Measurements from ENCODE around the gene SCYL3. TPM values are rescaled to one million over a fixed set of nuclear protein-coding genes. Genes with fewer than 3 reads are reported as not detected.

Gene SCYL3, protein sequence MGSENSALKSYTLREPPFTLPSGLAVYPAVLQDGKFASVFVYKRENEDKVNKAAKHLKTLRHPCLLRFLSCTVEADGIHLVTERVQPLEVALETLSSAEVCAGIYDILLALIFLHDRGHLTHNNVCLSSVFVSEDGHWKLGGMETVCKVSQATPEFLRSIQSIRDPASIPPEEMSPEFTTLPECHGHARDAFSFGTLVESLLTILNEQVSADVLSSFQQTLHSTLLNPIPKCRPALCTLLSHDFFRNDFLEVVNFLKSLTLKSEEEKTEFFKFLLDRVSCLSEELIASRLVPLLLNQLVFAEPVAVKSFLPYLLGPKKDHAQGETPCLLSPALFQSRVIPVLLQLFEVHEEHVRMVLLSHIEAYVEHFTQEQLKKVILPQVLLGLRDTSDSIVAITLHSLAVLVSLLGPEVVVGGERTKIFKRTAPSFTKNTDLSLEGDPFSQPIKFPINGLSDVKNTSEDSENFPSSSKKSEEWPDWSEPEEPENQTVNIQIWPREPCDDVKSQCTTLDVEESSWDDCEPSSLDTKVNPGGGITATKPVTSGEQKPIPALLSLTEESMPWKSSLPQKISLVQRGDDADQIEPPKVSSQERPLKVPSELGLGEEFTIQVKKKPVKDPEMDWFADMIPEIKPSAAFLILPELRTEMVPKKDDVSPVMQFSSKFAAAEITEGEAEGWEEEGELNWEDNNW
- total RNA-seq, result 10 to 100 TPM in 1 of 2 donors, 1 to 10 TPM in 1; 7.5 to 11.9 TPM
- polyA plus RNA-seq, result 1 to 10 TPM; 2.4 to 4.8 TPM
- long read RNA-seq, donor 1, full-length matches to known transcripts, result 1 of 7 reads
- long read RNA-seq, donor 1, partial matches to known transcripts, result 1 of 7 reads
- long read RNA-seq, donor 1, other reads (novel, unspliced or antisense), result 5 of 7 reads
- long read RNA-seq, donor 2, full-length matches to known transcripts, result 1 of 3 reads
- long read RNA-seq, donor 2, partial matches to known transcripts, result 0 of 3 reads
- long read RNA-seq, donor 2, other reads (novel, unspliced or antisense), result 2 of 3 reads

DNA sequence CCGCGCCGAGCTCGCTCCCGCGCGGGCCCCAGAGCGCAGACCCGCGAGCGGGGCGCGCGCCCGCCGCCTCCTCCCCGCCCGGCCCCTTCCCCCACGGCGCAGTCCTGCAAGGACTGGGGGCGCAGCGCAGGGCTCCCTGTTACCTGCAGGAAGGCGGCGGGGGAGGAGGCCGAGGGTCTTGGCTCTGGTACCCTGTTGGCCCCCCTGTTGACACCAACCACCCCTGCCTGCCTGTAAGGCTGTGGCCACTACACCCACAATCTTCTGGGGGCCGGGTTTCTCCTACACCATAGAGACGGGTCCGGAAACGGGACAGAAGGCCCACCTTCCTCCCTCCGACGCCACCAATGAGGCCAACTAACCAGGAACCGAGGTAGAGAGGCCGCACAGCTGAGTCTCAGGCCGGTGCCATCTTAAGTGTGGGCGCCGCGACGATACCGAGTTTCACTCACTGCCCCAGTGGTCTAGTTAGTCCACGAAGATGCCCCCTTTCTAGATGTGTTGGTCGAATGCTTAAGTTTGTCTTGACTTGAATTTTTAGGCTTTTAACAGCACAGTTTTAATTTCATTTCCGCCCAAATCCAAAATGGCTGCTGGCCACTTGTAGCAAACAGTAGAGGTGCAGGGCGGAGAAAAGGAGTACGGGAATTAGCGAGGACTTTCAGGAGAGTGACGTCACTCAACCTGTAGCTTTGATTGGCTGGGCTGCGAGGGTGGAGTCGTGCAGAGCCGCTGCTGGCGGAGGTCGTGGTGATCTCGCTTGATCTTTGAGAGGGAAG, at the start of gene SCYL3:
TSS of gene SCYL3 (minus strand) at position 252 of the 779 bp plus-strand sequence. CDS start 5,056 bp downstream, outside the sequence.
- intact Hi-C loops (cut with DNase I), result no loop called here
- Histone ChIP-seq H3K27ac (ENCODE audit: low read depth in 1 of 2, low read length in 2 of 2) (peak within 1 kb of the TSS; percentile 68 to 96), H3K4me3 (ENCODE audit: low read length in 2 of 2) (peak within 1 kb of the TSS; percentile 84 to 91), H3K4me1 (ENCODE audit: control insufficient read depth in 1 of 2, insufficient read depth in 2 of 2, low read length in 2 of 2) (peaks cover 0 to 6% of the 10 kb centered on the region in 2 donors), H3K27me3 (ENCODE audit: control insufficient read depth in 1 of 2, insufficient read depth in 2 of 2, low read length in 1 of 2) (no peaks in the 10 kb centered on the region), H3K9me3 (ENCODE audit: control insufficient read depth, low read length) (no peaks in the 10 kb centered on the region), H3K36me3 (ENCODE audit: control insufficient read depth in 1 of 2, insufficient read depth in 2 of 2, low read length in 1 of 2) (no peaks in the 10 kb centered on the region)
- ATAC-seq (ENCODE audit: low FRiP score), result peak; percentile 99
- peak; percentile 95 to 96 for DNase-seq
- 0 to 1% methylated on average over 41 to 52 of the region's 52 CpGs for WGBS, 2 donors

DNA sequence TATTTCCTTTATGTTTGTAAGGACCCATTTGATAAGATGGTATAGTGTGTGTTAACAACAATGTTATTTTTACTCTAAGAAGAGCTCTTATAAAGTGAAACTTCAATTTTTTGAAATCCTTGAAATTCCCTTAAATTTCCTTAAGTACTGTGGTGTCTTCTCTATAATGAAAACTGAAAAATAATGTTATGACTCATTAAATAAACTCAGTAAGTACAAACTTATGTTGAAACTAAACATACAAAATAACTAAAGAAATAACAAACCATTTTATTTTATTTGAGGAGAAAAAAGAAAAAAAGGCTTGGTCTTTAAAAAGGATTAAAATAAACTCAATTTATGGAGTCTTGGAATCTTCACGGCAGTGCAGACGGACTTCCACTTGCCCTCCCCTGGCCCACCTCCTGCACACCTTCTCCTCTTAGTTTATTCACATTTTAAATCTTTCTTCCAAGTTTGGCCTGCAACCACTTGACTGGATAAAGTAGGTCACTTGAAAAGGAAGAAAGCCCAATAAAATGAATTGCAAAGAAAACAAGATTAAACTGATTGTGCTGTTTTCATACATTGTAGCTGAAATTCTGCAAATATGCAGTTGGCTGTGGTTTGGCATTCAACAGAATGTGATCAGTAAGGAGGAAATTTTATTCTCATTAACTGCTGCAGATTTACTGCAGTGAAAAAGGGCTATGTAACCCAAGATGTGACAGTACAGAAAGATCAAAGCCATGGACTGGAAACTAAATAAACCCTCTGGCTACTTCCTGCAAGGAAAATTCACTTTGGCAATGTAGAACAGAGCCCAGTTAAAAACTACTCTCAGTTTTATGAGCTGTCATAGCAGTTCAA, 48.5 kb upstream of the SCYL3 start:
- DNase-seq (no peak), ATAC-seq (ENCODE audit: low FRiP score) (no peak)
- Histone ChIP-seq H3K27ac (ENCODE audit: low read depth in 1 of 2, low read length in 2 of 2) (no peak overlapping the region), H3K4me3 (ENCODE audit: low read length in 2 of 2) (no peak overlapping the region), H3K36me3 (ENCODE audit: control insufficient read depth in 1 of 2, insufficient read depth in 2 of 2, low read length in 1 of 2) (no peaks in the 10 kb centered on the region), H3K9me3 (ENCODE audit: control insufficient read depth, low read length) (no peaks in the 10 kb centered on the region), H3K27me3 (ENCODE audit: control insufficient read depth in 1 of 2, insufficient read depth in 2 of 2, low read length in 1 of 2) (no peaks in the 10 kb centered on the region), H3K4me1 (ENCODE audit: control insufficient read depth in 1 of 2, insufficient read depth in 2 of 2, low read length in 2 of 2) (no peaks in the 10 kb centered on the region)
- WGBS, 2 donors, result 7 to 13% methylated on average over 2 of the region's 2 CpGs
- intact Hi-C loops (cut with DNase I), result no loop called here

DNA sequence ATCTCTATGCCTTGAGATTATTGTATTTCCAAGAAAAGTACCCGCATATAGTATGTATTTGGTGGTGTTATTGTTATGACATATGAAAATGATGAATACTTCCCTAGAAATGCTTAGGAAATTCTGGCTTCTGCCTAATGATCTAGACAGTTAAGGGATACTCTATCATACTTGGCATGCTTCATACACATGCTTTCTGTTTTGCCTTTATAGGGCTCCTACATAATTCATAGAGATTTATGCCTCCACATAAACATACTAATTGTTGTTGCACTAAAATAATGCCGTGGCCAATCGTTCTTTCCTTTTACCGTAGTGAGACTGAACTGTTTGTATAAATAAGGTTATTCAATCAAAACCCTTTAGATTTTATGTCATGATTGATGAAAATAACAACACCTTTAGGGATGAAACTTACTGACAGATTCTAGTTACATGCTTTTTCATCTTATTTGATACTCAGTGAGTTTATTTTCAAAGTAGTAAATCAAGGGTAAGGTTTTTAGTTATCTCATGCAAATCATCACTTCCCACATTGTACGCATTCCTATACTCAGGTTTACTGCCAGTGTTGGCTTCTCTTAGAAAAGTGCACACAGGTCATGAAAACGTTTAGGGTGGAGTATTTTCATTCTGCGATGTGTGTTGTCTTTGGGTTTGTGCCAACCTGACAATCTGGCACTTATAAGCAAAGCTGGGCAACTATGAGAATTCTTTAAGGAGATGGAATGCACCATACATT, 40.5 kb upstream of the SCYL3 start:
- no peaks in the 10 kb centered on the region for H3K9me3 ChIP-seq (ENCODE audit: control insufficient read depth, low read length)
- peaks cover 0 to 2% of the 10 kb centered on the region in 2 donors for H3K4me1 ChIP-seq (ENCODE audit: control insufficient read depth in 1 of 2, insufficient read depth in 2 of 2, low read length in 2 of 2)
- H3K27ac ChIP-seq (ENCODE audit: low read depth in 1 of 2, low read length in 2 of 2), result no peak overlapping the region
- intact Hi-C loops (cut with DNase I), result loop anchor here (10.0 kb wide), 2 partner anchors 601 to 731 kb away; partner anchors contain the start of genes GORAB (in 1 of the 2) and PRRX1 (in 1 of the 2)
- no peaks in the 10 kb centered on the region for H3K27me3 ChIP-seq (ENCODE audit: control insufficient read depth in 1 of 2, insufficient read depth in 2 of 2, low read length in 1 of 2)
- no peaks in the 10 kb centered on the region for H3K36me3 ChIP-seq (ENCODE audit: control insufficient read depth in 1 of 2, insufficient read depth in 2 of 2, low read length in 1 of 2)
- DNase-seq (no peak), ATAC-seq (ENCODE audit: low FRiP score) (no peak)
- 48 to 55% methylated on average over 7 of the region's 7 CpGs for WGBS, 2 donors
- H3K4me3 ChIP-seq (ENCODE audit: low read length in 2 of 2), result no peak overlapping the region

DNA sequence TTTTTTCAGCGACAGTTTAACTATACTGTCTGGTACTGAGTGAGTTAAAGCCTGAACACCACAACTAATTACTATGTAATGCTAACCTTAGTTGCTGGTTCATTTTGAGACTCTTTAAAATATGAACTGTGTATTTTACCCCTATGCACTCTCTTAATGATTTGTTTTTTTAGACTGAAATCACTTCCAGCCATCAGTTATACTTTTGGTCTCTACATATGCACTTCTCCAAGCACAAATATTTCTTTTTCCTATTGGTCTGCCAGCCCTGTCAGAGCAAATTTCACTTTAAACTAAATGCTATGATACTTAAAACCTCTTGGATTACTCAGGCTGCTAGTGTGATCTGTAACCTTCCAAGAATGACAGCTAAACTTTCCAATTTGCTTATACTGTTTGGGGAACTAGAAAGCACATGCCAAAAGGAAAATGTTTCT, 38.1 kb upstream of the SCYL3 start:
- no peak overlapping the region for H3K27ac ChIP-seq (ENCODE audit: low read depth in 1 of 2, low read length in 2 of 2)
- H3K9me3 ChIP-seq (ENCODE audit: control insufficient read depth, low read length), result no peaks in the 10 kb centered on the region
- H3K36me3 ChIP-seq (ENCODE audit: control insufficient read depth in 1 of 2, insufficient read depth in 2 of 2, low read length in 1 of 2), result no peaks in the 10 kb centered on the region
- 56 to 59% methylated on average over 1 of the region's 1 CpG for WGBS, 2 donors
- ATAC-seq (ENCODE audit: low FRiP score) (no peak), DNase-seq (no peak)
- no peak overlapping the region for H3K4me3 ChIP-seq (ENCODE audit: low read length in 2 of 2)
- H3K4me1 ChIP-seq (ENCODE audit: control insufficient read depth in 1 of 2, insufficient read depth in 2 of 2, low read length in 2 of 2), result peaks cover 0 to 2% of the 10 kb centered on the region in 2 donors
- intact Hi-C loops (cut with DNase I), result loop anchor here (10.0 kb wide), 2 partner anchors 603 to 733 kb away; partner anchors contain the start of genes GORAB (in 1 of the 2) and PRRX1 (in 1 of the 2)
- no peaks in the 10 kb centered on the region for H3K27me3 ChIP-seq (ENCODE audit: control insufficient read depth in 1 of 2, insufficient read depth in 2 of 2, low read length in 1 of 2)

DNA sequence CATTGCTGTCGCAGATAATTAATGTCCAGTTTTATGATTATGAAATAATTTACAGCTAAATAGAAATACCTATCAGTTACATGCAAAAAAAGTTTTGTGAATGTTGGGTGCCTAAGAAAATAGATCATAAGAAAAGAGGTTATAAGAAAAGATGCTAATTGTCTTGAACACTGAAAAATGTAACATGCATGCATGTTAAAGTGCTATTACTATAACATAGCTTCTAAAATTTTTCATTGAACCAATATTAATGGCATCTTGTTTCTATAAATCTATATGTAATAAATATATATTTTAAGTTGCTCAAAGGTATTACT, 35.5 kb upstream of the SCYL3 start:
- Histone ChIP-seq H3K4me3 (ENCODE audit: low read length in 2 of 2) (no peak overlapping the region), H3K4me1 (ENCODE audit: control insufficient read depth in 1 of 2, insufficient read depth in 2 of 2, low read length in 2 of 2) (no peaks in the 10 kb centered on the region), H3K9me3 (ENCODE audit: control insufficient read depth, low read length) (no peaks in the 10 kb centered on the region), H3K36me3 (ENCODE audit: control insufficient read depth in 1 of 2, insufficient read depth in 2 of 2, low read length in 1 of 2) (no peaks in the 10 kb centered on the region), H3K27ac (ENCODE audit: low read depth in 1 of 2, low read length in 2 of 2) (no peak overlapping the region), H3K27me3 (ENCODE audit: control insufficient read depth in 1 of 2, insufficient read depth in 2 of 2, low read length in 1 of 2) (no peaks in the 10 kb centered on the region)
- 26 to 28% methylated on average over 1 of the region's 1 CpG for WGBS, 2 donors
- DNase-seq (no peak), ATAC-seq (ENCODE audit: low FRiP score) (no peak)
- intact Hi-C loops (cut with DNase I), result loop anchor here in 1 of 2 donors (5.0 to 10.0 kb wide), 2 partner anchors 733 to 836 kb away; partner anchors contain the start of gene PRRX1

DNA sequence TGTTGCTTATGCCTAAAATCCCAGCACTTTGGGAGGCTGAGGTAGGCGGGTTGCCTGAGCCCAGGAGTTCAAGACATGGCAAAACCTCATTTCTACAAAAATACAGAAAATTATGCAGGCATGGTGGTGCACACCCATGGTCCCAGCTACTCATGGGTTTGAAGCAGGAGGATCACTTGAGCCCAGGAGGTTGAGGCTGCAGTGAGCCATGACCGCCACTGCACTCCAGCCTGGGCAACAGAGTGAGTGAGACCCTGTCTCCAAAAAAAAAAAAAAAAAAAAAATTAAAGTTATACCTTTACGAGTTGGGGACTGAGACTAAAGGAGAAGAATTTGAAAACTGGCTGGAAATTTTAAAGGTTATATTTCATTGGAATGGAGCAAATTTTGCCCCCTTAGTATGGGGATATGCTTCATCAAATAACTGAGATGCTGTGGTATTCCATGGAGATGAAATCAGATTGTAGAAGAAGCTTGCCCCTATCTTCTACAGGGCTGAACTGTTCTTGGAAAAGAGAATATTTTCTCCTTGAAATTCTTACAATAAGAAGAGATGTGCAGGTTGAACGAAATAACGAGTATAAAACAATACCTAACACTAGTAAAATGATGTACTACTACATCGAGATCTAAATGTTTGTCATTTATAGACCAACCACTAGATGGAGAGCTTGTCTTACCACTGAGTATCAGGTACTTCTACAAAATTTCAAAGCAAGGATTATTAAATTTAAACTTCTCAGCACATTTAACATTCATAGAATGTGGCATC, 34.9 kb upstream of the SCYL3 start:
- Histone ChIP-seq H3K27ac (ENCODE audit: low read depth in 1 of 2, low read length in 2 of 2) (no peak overlapping the region), H3K9me3 (ENCODE audit: control insufficient read depth, low read length) (no peaks in the 10 kb centered on the region), H3K4me1 (ENCODE audit: control insufficient read depth in 1 of 2, insufficient read depth in 2 of 2, low read length in 2 of 2) (no peaks in the 10 kb centered on the region), H3K4me3 (ENCODE audit: low read length in 2 of 2) (no peak overlapping the region), H3K27me3 (ENCODE audit: control insufficient read depth in 1 of 2, insufficient read depth in 2 of 2, low read length in 1 of 2) (no peaks in the 10 kb centered on the region), H3K36me3 (ENCODE audit: control insufficient read depth in 1 of 2, insufficient read depth in 2 of 2, low read length in 1 of 2) (no peaks in the 10 kb centered on the region)
- DNase-seq (no peak), ATAC-seq (ENCODE audit: low FRiP score) (peak; percentile 78)
- intact Hi-C loops (cut with DNase I), result loop anchor here in 1 of 2 donors (5.0 to 10.0 kb wide), 2 partner anchors 734 to 836 kb away; partner anchors contain the start of gene PRRX1
- 42 to 45% methylated on average over 6 of the region's 6 CpGs for WGBS, 2 donors
